Trophoblast cell (in vitro differentiated cells and primary cell): ENCODE data around the gene TADA3.

Experiments
- DNase-seq, 2 donors: peaks; one replicate each; pipeline ENCODE4 v3.0.0-alpha.2; 2016
- H2AFZ ChIP-seq: 2 replicates; pipeline ENCODE4 v1.6.1; 2013; ENCODE audit warnings: low read length, moderate library complexity, mild to moderate bottlenecking; ENCODE audit not compliant: insufficient read depth, poor library complexity
- H2AK5ac ChIP-seq: 2 replicates; pipeline ENCODE4 v1.6.1; 2013; ENCODE audit warnings: mild to moderate bottlenecking, low read length
- H2BK120ac ChIP-seq: 2 replicates; pipeline ENCODE4 v1.6.1; 2013; ENCODE audit warnings: low read length, mild to moderate bottlenecking, moderate library complexity; ENCODE audit not compliant: insufficient read depth, poor library complexity
- H2BK12ac ChIP-seq: 2 replicates; pipeline ENCODE4 v1.6.1; 2013; ENCODE audit warnings: mild to moderate bottlenecking, low read length, moderate library complexity
- H2BK5ac ChIP-seq: 2 replicates; pipeline ENCODE4 v1.6.1; 2013; ENCODE audit warnings: low read length, low read depth, moderate library complexity, mild to moderate bottlenecking; ENCODE audit not compliant: poor library complexity
- H3K14ac ChIP-seq: 2 replicates; pipeline ENCODE4 v1.6.1; 2013; ENCODE audit warnings: mild to moderate bottlenecking, low read length
- H3K18ac ChIP-seq: 2 replicates; pipeline ENCODE4 v1.6.1; 2013; ENCODE audit warnings: mild to moderate bottlenecking, low read length
- H3K23ac ChIP-seq: 2 replicates; pipeline ENCODE4 v1.6.1; 2013; ENCODE audit warnings: low read length
- H3K27ac ChIP-seq: 2 replicates; pipeline ENCODE4 v1.5.1; 2013; ENCODE audit warnings: low read depth, mild to moderate bottlenecking, inconsistent platforms, low read length, moderate library complexity
- H3K27me3 ChIP-seq: 2 replicates; pipeline ENCODE4 v1.6.1; 2013; ENCODE audit warnings: inconsistent platforms, mild to moderate bottlenecking, low read length, moderate library complexity; ENCODE audit not compliant: insufficient read depth
- H3K36me3 ChIP-seq, 2 experiments: 1 replicate in 1 of 2; 2 replicates in 1 of 2; pipeline ENCODE4 v1.6.1; 2013; ENCODE audit warnings: low read length in 2 of 2, mild to moderate bottlenecking in 2 of 2, moderate library complexity in 1 of 2; ENCODE audit not compliant: insufficient read depth in 2 of 2, control insufficient read depth in 1 of 2
- H3K4ac ChIP-seq: 2 replicates; pipeline ENCODE4 v1.6.1; 2013; ENCODE audit warnings: low read depth, mild to moderate bottlenecking, low read length, moderate library complexity
- H3K4me1 ChIP-seq, 2 experiments: 1 replicate in 1 of 2; 2 replicates in 1 of 2; pipeline ENCODE4 v1.6.1; 2013; ENCODE audit warnings: low read length in 2 of 2, mild to moderate bottlenecking in 2 of 2, moderate library complexity in 1 of 2; ENCODE audit not compliant: insufficient read depth in 2 of 2, control insufficient read depth in 1 of 2
- H3K4me2 ChIP-seq: 2 replicates; pipeline ENCODE4 v1.6.1; 2013; ENCODE audit warnings: inconsistent platforms, mild to moderate bottlenecking, low read length, moderate library complexity
- H3K4me3 ChIP-seq: 2 replicates; pipeline ENCODE4 v1.5.1; 2013; ENCODE audit warnings: mild to moderate bottlenecking, low read depth, low read length, inconsistent platforms
- H3K79me1 ChIP-seq: one replicate; pipeline ENCODE4 v1.6.1; 2013; ENCODE audit warnings: low read length
- H3K79me2 ChIP-seq: 2 replicates; pipeline ENCODE4 v1.6.1; 2013; ENCODE audit warnings: low read length, mild to moderate bottlenecking; ENCODE audit not compliant: control insufficient read depth, insufficient read depth, poor library complexity
- H3K9ac ChIP-seq: 2 replicates; pipeline ENCODE4 v1.6.1; 2013; ENCODE audit warnings: mild to moderate bottlenecking, low read length
- H3K9me3 ChIP-seq: 2 replicates; pipeline ENCODE4 v1.6.1; 2013; ENCODE audit warnings: low read depth, mild to moderate bottlenecking, control low read depth, inconsistent platforms, low read length; ENCODE audit not compliant: insufficient read depth
- H4K12ac ChIP-seq: 2 replicates; pipeline ENCODE4 v1.6.1; 2013; ENCODE audit warnings: low read depth, mild to moderate bottlenecking, low read length, moderate library complexity
- H4K8ac ChIP-seq: 2 replicates; pipeline ENCODE4 v1.6.1; 2013; ENCODE audit warnings: low read depth, mild to moderate bottlenecking, low read length, moderate library complexity
- H4K91ac ChIP-seq: one replicate; pipeline ENCODE4 v1.6.1; 2013; ENCODE audit warnings: low read depth, mild to moderate bottlenecking, low read length, moderate library complexity
- WGBS: extraction: QIAGEN DNeasy Blood & Tissue Kit; methylation state at CpG from one replicate; pipeline ENCODE4 v1.1.7; 2013; ENCODE audit warnings: missing lambda C conversion rate; ENCODE audit not compliant: insufficient read length, insufficient coverage; ENCODE audit errors: extremely low coverage; 5-methylcytosine and 5-hydroxymethylcytosine counted together

The TADA3 gene

DNA sequence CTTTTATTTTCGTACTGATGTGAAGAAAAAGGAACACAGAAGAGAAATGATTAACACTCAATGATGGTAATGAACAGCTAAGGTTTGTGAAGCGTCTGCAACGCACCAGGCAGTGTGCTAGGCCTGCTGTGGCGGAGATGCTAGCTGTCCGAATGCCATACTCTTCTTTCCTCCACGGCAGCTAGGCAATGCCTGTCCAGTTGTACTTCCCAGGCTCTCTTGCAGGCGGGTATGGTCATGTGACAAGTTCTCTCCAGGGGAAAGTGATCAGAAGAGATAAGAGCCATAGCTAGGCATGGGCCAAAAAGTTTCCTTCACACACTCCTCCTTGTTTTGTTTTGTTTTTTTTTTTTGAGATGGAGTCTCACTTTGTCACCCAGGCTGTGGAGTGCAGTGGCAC lies 6.7 kb downstream of the TADA3 start:
- H3K4me1 ChIP-seq: no peaks in the 10 kb centered on the region
- no CpG with 5 or more reads among the region's 7 CpGs for WGBS

GRCh38 chr3:9784965-9785364 lies 7.3 kb downstream of the TADA3 start:
- Histone ChIP-seq H3K27ac (no peak overlapping the region), H3K4me3 (no peak overlapping the region), H3K4me2 (no peak overlapping the region), H3K79me2 (no peaks in the 10 kb centered on the region), H2AK5ac (no peak overlapping the region), H3K79me1 (no peaks in the 10 kb centered on the region), H3K27me3 (no peaks in the 10 kb centered on the region), H2BK5ac (no peak overlapping the region), H2BK12ac (no peak overlapping the region), H2AFZ (no peak overlapping the region), H3K36me3 (peaks cover 41 to 62% of the 10 kb centered on the region in 2 experiments), H3K23ac (no peak overlapping the region), H3K9ac (no peak overlapping the region), H4K12ac (no peak overlapping the region), H2BK120ac (no peak overlapping the region), H3K9me3 (no peaks in the 10 kb centered on the region), H3K18ac (no peak overlapping the region), H3K4me1 (no peaks in the 10 kb centered on the region), H4K8ac (no peak overlapping the region), H3K4ac (no peak overlapping the region), H3K14ac (no peak overlapping the region), H4K91ac (no peak overlapping the region)
- DNase-seq: no peak
- no CpG with 5 or more reads among the region's 4 CpGs for WGBS

More for the DNA sequence above, 6.7 kb downstream of the TADA3 start:
- Histone ChIP-seq H4K8ac (no peak overlapping the region), H3K36me3 (peaks cover 36 to 55% of the 10 kb centered on the region in 2 experiments), H3K9ac (no peak overlapping the region), H3K79me1 (no peaks in the 10 kb centered on the region), H3K27ac (no peak overlapping the region), H3K23ac (no peak overlapping the region), H3K4me2 (no peak overlapping the region), H2BK5ac (no peak overlapping the region), H2AK5ac (no peak overlapping the region), H3K18ac (no peak overlapping the region), H2BK120ac (no peak overlapping the region), H3K27me3 (no peaks in the 10 kb centered on the region), H2BK12ac (no peak overlapping the region), H4K12ac (no peak overlapping the region), H3K14ac (no peak overlapping the region), H3K79me2 (no peaks in the 10 kb centered on the region), H4K91ac (no peak overlapping the region), H3K4me3 (no peak overlapping the region), H3K9me3 (no peaks in the 10 kb centered on the region), H2AFZ (no peak overlapping the region), H3K4ac (no peak overlapping the region)
- DNase-seq: no peak

DNA sequence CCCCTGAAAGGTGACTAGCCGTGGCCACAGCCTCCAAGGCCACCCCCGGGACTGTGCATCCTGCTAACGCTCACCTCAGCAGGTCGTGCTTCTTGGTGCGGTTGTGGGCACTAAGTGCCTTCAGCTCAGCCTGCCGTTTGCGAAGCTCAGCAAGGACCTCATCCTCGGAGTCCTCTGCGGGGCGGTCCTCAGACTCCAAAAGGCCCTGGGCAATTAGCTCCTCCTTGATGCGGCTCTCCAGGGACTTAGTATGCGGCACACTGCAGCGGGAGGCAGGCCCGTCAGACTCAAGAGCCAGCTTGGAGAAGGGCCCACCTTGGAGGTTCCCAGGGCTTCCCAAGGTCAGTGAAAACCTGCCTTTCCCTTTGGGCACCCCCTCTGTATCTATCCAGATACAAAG lies 8.3 kb downstream of the TADA3 start:
- Histone ChIP-seq H3K18ac (no peak overlapping the region), H3K9me3 (no peaks in the 10 kb centered on the region), H2BK5ac (no peak overlapping the region), H2AK5ac (no peak overlapping the region), H3K4me1 (no peaks in the 10 kb centered on the region), H4K12ac (no peak overlapping the region), H3K79me1 (no peaks in the 10 kb centered on the region), H3K4ac (no peak overlapping the region), H3K4me3 (no peak overlapping the region), H2AFZ (no peak overlapping the region), H3K4me2 (no peak overlapping the region), H3K14ac (no peak overlapping the region), H3K27me3 (no peaks in the 10 kb centered on the region), H2BK12ac (no peak overlapping the region), H4K91ac (no peak overlapping the region), H3K27ac (no peak overlapping the region), H3K36me3 (peaks cover 38 to 56% of the 10 kb centered on the region in 2 experiments), H3K9ac (no peak overlapping the region), H4K8ac (no peak overlapping the region), H3K23ac (no peak overlapping the region), H3K79me2 (no peaks in the 10 kb centered on the region), H2BK120ac (no peak overlapping the region)
- DNase-seq: no peak
- WGBS: no CpG with 5 or more reads among the region's 14 CpGs

- Histone ChIP-seq H3K79me2 (no peaks in the 10 kb centered on the region), H4K12ac (no peak overlapping the region), H3K9ac (no peak overlapping the region), H4K8ac (no peak overlapping the region), H3K18ac (no peak overlapping the region), H2AFZ (no peak overlapping the region), H3K4me3 (no peak overlapping the region), H3K4ac (no peak overlapping the region), H4K91ac (no peak overlapping the region), H3K79me1 (no peaks in the 10 kb centered on the region), H3K4me1 (no peaks in the 10 kb centered on the region), H2BK12ac (no peak overlapping the region), H3K36me3 (peaks cover 36 to 52% of the 10 kb centered on the region in 2 experiments), H3K27me3 (no peaks in the 10 kb centered on the region), H2AK5ac (no peak overlapping the region), H3K14ac (no peak overlapping the region), H3K9me3 (no peaks in the 10 kb centered on the region), H2BK5ac (no peak overlapping the region), H3K23ac (no peak overlapping the region), H3K4me2 (no peak overlapping the region), H3K27ac (no peak overlapping the region), H2BK120ac (no peak overlapping the region)
- no peak for DNase-seq
- WGBS: no CpG with 5 or more reads among the region's 3 CpGs
Observed at GRCh38 chr3:9782770-9783169, 9.5 kb downstream of the TADA3 start.
